HUDEP-2 (cell line): ENCODE results near the gene ZNF267.
"Not testable (repeated sequence)": the region's sequence is repeated elsewhere in the genome, so short reads cannot be mapped to it uniquely, and the experiment has no call there.

Source experiments
- DNase-seq, 76 experiments: peaks; one replicate each; lab custom pipeline; 2025; ENCODE audit not compliant: unreplicated experiment in 76 of 76; lab: John Stamatoyannopoulos, UW

The ZNF267 gene

DNA sequence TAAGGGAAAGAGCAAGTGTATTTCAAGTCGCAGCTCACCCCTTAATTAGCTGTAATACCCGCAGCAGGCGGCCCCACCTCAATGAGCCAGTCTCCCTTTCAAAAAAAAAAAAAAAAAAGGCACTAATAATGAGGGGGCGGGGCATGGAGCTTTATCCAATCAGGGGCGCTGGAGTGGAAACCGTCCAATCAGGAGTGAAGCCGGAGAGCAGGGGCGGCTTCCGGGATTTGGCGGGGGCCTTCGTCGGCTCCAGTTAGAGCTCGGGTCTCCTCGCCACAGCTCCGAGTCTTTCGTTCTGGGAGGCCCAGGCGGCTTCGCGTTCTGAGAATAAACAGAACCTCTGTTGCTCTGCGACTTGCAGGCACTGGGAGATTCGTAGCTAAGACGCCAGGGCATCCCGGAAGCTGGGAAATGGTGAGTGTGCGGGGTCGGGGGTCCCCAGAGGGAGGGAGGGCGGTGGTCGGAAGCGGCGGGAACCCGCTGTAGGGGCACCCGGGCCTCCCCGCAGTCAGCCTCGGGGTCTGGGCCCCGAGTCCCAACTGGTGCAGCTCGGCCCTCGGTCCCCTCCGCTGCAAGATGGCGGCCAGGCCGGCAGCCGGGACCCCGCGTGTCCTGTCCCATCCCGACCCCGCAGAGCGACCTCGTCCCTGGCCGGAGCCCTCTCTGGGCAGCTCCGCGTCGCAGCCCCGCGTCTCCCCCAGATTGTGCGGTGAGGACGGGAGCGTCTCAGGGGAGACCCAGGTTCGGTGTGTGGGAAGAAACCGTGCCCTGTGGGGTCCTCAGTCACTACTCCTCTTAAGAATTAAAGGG, at the start of gene ZNF267:
ZNF267 (plus strand) TSS at position 252 of the 810 bp plus-strand sequence; CDS start at position 412, 160 bp downstream.
- peak in 73 of 76 experiments; percentile 37 to 93 (median 82) for DNase-seq

DNA sequence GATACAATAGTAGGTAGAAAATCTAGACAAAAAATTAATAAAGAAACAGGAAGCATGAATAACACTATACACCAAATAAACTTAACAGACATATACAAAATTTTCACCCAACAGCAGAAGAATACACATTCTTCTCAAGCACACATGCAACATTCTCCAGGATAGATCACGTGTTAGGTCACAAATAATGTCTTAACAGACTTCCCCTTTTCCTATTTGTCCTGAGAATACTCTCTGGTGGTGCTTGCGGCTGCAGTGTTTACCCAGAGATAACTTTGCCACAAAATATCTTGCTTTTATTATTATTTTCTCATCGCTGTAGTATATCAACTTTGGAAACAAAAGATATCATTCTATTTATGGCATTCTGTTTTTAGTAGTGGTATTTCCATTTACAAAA, 40.6 kb upstream of the ZNF267 start:
- DNase-seq, result no peak

- DNase-seq, result not testable (repeated sequence)
Observed at GRCh38 chr16:31836396-31836795, 37.2 kb upstream of the ZNF267 start.

- DNase-seq, result no peak
Observed at GRCh38 chr16:31842864-31843263, 30.7 kb upstream of the ZNF267 start.

DNA sequence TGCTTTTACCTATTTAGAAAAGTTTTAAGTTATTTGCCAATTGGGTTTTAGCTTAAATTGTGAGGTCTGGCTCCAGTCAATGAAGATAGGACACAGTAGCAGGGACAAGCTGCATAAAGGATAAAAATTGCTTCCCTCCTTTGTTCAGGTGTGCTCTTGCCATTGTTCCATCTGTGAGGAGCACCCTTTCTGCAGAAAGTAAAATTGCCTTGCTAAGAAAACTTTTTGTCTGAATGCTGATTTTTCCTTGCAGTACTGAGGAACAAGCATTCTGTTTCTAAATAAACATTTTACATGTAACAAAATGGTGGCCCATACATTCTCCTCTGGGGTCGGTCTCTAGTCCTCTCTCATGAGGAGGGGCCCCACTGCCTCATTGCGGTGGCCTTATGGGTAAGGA, 25.0 kb upstream of the ZNF267 start:
- not testable (repeated sequence) for DNase-seq

DNA sequence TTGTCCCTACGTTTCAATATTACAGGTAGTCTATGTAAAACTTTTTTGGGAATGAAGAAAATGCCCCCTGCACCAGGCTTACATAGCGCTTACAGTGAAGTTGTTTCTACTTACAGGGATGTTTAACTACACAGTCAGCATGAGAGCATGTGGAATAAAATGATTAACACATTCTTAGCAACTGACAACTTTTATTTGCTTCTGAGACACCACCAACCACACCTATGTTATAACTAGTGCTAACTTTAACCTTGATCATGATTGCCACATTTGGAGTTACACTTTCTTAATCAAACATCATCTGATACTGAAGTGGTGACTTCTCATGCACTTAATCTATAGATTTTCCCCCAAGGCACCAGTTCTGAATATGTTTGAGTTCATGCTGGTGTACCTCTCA, 20.3 kb upstream of the ZNF267 start:
- DNase-seq, result no peak

- DNase-seq, result no peak
Observed at GRCh38 chr16:31860508-31860907, 13.1 kb upstream of the ZNF267 start.

DNA sequence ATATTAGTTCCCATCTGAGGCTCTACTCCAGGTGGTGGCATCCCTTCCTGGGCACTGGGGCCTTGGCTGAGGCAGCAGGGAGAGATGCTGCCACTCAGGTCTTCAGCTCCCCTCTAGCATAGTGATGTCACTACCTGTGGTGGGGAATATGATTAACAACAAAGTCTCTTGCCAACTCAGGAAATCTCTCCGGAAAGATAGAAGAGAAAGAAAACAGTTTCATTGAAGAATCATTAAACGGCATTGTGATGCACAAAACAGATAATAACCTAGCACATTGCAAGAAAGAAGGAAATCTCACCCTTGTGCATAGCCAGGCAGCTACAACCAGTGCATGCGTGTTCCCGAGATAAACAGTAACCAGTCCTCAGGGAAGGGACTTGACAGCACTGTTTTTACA, 12.2 kb upstream of the ZNF267 start:
- DNase-seq, result no peak

DNA sequence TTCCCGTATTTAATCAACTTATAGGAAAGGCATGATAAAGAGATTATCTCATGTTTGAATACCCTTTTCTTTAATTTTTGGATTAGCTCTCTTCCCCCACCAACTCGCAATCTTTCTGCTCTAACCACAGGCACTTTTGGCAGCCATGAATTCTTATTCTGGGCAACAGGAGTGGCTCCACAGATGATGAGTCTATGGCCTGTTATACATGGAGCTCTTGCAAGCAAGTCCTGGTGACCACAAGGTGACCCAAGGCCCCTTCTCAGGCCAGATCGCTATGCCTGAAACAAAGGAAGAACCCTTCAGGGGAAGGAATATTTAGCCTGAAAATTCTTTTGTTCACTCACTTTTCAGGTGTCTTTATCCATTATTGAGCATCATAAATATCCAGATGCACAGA, 10.8 kb upstream of the ZNF267 start:
- DNase-seq, result no peak

DNA sequence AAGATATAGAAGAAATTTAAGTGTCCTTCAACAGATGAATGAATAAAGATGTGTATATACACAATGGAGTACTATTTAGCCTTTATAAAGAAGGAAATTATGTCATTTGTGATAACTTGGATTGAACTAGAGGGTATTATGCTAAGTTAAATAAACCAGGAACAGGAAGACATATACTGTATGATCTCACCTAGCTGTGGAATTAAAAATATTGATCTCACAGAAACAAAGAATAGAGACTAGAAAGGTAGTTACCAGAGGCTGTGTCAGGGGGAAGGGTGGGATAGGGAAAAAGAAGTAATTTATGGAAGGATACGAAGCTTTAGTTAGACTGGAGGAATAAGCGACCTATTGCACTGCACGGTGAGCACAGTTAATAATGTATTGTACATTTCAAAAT, 5.4 kb upstream of the ZNF267 start:
- DNase-seq, result no peak

DNA sequence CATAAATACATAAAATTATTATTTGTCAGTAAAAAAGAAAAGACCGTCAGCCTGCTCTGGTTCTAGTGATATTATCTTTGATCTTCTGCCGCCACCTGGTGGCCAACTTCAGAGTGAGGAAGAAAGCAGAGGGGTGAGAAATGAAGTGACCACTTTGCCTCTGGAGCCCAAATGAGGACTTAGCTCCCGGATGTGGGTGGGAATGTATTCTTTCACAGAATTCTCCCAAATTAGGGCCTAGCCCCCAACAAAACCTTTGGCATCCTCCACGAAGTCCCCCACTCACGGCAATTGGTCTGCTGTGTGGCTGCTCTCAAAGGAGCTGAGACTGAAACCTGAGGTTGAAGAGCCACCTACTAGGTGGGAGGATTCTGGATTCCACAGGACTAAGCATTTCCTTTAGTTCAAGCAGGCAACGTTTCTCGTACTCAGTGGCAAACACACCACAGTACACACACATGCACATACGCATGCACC, 4.9 kb upstream of the ZNF267 start:
- DNase-seq, result peak in 60 of 76 experiments; percentile 12 to 76 (median 52)

DNA sequence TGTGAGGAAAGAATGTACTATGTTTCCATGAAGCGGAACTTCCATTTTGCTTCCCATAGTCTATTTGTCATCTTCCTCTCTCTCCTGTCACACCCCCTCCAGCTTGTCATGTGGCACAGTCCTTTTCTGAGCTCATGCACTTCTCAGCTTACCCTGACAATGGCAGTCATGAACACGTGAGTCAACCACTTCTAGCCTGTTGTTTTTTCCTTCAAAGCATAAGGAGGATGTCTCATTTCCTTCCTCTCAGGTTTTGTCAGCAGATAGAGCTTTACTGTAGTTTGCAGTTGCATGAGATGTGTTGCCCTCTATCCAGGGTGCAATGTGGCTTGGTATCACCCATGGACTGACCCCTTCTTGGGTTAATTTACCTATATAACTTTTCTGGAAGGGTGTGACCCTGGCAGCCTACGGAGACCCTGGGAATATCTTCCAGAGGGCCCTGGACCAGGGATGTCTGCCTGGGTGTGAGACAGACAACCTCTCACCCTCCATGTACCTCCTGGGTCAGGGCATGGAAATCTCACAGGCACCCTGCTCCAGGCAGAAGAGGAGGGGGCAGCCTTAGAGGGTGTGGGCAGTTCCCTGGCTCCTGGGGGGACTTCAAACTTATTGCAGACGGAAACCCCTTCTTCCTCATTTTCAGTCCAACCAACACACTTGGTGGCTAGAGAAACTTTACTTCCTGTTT, 4.0 kb upstream of the ZNF267 start:
- peak in 4 of 76 experiments; percentile 7 to 15 (median 10) for DNase-seq

- no peak for DNase-seq
Observed at GRCh38 chr16:31870809-31871208, 2.8 kb upstream of the ZNF267 start.

GRCh38 chr16:31871510-31871909, 2.1 kb upstream of the ZNF267 start:
- no peak for DNase-seq

DNA sequence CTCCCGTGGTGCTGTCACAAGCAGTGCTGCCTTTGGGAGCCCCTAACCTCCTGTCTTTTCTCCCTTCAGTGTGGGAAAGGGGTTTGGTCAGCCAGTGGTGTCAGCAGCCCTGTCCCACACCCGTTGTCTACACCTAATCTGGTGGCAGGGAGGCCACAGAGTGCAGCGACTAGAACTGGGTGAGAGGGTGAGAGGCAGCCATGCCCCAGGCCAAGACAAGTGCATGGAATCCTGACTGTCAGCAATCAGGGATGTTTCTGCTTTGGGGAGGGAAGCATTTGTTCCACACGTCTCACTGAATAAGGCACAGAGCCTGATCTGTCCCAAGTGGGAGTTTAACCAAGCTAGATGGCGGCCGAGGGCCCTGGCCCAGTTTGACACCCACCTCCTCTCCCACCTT, 1.4 kb upstream of the ZNF267 start:
- no peak for DNase-seq

- DNase-seq, result peak in 7 of 76 experiments; percentile 3 to 22 (median 6)
Observed at GRCh38 chr16:31874366-31875111, 932 bp downstream of the ZNF267 start.

DNA sequence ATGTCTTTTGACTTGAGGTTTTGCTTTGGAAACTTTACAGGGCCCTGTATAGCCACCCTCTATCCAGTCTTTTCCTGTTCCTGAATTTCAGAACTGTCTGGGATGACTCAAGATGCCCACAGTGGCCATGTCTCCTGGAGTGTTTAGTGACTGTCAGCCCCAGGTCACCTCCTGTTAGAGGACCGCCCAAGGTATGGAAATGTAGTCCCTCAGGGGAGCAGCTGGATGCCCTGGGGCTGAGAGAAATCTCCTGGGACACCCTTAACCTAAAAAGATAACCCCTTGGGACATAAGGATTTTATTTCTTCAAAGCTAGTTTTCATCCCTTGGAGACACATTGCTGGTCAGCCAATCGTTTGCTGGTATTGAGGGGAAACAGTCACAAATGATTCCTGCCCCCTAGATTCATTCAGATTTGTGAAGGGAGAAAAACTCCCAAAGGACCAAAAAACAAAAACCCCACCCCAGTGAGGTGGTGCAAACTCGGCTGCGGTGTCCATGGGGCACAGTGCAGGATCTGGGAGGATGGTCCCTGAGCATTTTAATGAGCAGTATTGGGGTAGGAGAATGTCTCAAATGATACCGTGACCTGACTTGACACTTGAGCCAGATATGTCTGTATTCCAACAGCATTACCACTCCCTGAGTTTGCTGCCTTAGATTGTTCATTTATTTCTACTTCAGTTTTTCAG, 1.7 kb downstream of the ZNF267 start:
- DNase-seq, result no peak

- DNase-seq, result no peak
Observed at GRCh38 chr16:31875928-31876547, 2.4 kb downstream of the ZNF267 start.

DNA sequence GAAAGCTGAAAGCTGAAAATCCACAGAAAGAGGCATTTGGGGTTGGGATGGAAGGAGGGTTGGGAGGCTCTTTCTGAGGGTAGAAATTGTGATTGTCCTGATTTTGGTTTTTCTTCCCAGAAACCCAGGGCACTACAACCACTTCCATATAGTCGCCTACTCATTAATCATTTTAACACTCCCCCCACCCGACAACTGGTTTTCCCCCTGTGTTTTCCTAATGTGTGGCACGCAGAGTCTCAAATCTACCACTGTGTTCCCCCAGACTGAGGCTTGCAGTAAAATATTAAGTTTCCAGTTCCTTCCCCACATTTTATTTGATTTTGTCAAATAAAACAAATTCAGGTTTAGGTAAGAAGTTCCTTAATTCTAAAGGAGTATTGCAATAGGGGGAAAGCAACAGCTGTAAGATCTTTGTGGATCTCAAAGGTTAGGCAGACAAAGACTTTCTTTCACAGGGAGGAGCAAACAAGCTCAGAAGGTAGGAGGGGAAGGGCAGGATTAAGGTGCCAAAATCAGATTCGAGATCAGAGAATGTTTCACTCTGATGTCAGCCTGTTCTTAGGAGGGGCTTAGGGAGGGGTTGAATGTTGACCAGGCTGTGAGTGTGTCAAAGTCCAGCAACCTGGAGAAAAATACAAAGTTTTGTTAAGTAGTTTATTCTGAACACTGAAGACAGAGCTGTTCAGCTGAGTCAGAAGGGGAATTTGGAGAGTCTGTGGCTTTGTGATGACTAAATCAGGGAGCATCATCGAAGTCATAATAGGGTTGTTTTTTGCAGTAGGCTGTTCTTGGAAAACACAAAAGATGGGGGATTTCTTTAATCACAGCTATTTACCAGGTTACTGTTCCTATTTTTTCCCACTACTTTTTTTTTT, 3.6 kb downstream of the ZNF267 start:
- DNase-seq, result peak in 1 of 76 experiments; percentile 12
